Measurements from ENCODE around the gene BTLA.
"Not testable (repeated sequence)": the region's sequence is repeated elsewhere in the genome, so short reads cannot be mapped to it uniquely, and the experiment has no call there.

Gene BTLA, protein sequence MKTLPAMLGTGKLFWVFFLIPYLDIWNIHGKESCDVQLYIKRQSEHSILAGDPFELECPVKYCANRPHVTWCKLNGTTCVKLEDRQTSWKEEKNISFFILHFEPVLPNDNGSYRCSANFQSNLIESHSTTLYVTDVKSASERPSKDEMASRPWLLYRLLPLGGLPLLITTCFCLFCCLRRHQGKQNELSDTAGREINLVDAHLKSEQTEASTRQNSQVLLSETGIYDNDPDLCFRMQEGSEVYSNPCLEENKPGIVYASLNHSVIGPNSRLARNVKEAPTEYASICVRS

DNA sequence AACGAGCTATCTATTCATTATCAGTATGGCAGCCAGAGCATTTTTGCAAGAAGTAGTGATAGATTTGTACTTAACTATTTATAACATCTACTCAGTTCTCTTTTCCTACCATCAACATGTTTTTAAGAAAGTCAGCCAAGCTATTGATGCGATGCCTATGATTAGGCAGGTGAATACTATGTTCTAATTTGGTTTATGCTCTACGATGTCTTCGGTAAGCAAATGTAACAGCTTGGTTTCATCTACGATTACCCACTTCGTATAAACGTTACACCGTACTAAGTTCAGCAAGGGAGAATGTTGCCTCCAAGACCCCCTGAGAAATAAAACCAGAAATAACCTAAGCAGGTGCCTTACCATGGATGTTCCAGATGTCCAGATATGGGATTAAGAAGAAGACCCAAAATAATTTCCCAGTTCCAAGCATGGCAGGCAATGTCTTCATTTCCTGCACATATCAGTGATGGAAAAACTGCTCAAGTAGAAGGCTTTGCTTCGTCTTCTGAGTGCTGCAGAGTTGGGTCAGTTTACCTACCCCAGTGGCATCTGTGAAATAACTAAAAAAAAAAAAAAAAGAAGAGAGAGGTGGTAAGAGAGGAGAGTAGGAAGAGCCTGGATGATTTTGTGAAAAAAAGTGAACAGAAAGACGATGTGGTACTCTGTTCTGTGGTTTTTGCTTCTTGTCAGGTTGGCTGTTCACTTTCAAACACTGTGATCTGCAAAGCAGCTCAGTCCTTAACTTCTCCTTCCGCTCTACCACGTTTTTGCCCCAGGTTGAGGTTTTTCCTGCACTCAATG, at the start of gene BTLA:
Gene BTLA (minus strand): TSS at position 559 of the 798 bp plus-strand sequence. CDS start 114 bp downstream, at position 445.
- peaks cover 34 to 48% of the 10 kb centered on the region in 2 donors for H3K36me3 Mint-ChIP-seq
- no peaks in the 10 kb centered on the region for H3K27me3 Mint-ChIP-seq
- H3K27ac Mint-ChIP-seq = peak within 1 kb of the TSS; percentile 99
- DNase-seq (no peak), ATAC-seq (replicated peaks) (peak; percentile 75 to 77)
- H3K9me3 Mint-ChIP-seq = peaks cover 4% of the 10 kb centered on the region in 2 donors
- peaks cover 39 to 64% of the 10 kb centered on the region in 2 donors for H3K4me1 Mint-ChIP-seq
- peak within 1 kb of the TSS; percentile 92 to 98 for H3K4me3 Mint-ChIP-seq

- Mint-ChIP-seq H3K9me3 (no peaks in the 10 kb centered on the region), H3K4me3 (no peak overlapping the region), H3K27me3 (no peaks in the 10 kb centered on the region), H3K36me3 (peaks cover 17 to 30% of the 10 kb centered on the region in 2 donors), H3K4me1 (peaks cover 1 to 4% of the 10 kb centered on the region in 2 donors), H3K27ac (no peak overlapping the region)
- DNase-seq = no peak
- no peak for ATAC-seq (replicated peaks)
Measured at GRCh38 chr3:112546216-112546759, 47.0 kb upstream of the BTLA start.

GRCh38 chr3:112539825-112540650, 40.8 kb upstream of the BTLA start:
- peaks cover 0 to 2% of the 10 kb centered on the region in 2 donors for H3K9me3 Mint-ChIP-seq
- H3K4me1 Mint-ChIP-seq = peaks cover 14 to 21% of the 10 kb centered on the region in 2 donors
- peaks cover 39 to 56% of the 10 kb centered on the region in 2 donors for H3K36me3 Mint-ChIP-seq
- no peaks in the 10 kb centered on the region for H3K27me3 Mint-ChIP-seq
- no peak overlapping the region for H3K4me3 Mint-ChIP-seq
- H3K27ac Mint-ChIP-seq = peak overlapping the region; percentile 57
- ATAC-seq (replicated peaks) (peak; percentile 93 to 97), DNase-seq (no peak)

GRCh38 chr3:112531358-112531781, 32.1 kb upstream of the BTLA start:
- H3K4me1 Mint-ChIP-seq = peaks cover 0 to 5% of the 10 kb centered on the region in 2 donors
- no peak overlapping the region for H3K4me3 Mint-ChIP-seq
- H3K9me3 Mint-ChIP-seq = no peaks in the 10 kb centered on the region
- no peak overlapping the region for H3K27ac Mint-ChIP-seq
- H3K36me3 Mint-ChIP-seq = peaks cover 25 to 39% of the 10 kb centered on the region in 2 donors
- peak in 1 of 2 donors; percentile 29 for ATAC-seq (replicated peaks)
- no peaks in the 10 kb centered on the region for H3K27me3 Mint-ChIP-seq
- no peak for DNase-seq

DNA sequence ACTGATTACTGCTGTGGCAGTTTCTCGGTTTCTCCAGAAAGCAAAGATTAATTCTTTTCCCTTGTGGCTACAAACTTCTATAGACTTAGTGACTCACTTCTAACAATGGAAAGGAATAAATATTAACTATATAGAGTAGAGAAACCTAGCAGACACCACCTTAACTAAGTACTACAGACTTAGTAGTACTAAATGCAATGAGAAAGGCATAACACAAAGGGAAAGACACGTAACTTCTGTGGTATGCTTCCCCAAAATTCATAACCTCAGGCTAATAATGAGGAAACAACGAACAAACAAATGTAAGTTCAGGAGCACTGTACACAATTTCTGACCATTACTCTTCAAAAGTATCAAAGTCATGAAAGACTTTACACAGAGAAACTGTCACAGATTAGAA, 31.3 kb upstream of the BTLA start:
- H3K9me3 Mint-ChIP-seq = no peaks in the 10 kb centered on the region
- peaks cover 22 to 33% of the 10 kb centered on the region in 2 donors for H3K36me3 Mint-ChIP-seq
- ATAC-seq (replicated peaks) (no peak), DNase-seq (no peak)
- no peak overlapping the region for H3K4me3 Mint-ChIP-seq
- no peaks in the 10 kb centered on the region for H3K27me3 Mint-ChIP-seq
- H3K27ac Mint-ChIP-seq = no peak overlapping the region
- peaks cover 0 to 5% of the 10 kb centered on the region in 2 donors for H3K4me1 Mint-ChIP-seq

GRCh38 chr3:112524127-112524526, 24.9 kb upstream of the BTLA start:
- H3K27me3 Mint-ChIP-seq; H3K27ac Mint-ChIP-seq; H3K9me3 Mint-ChIP-seq; DNase-seq; ATAC-seq (replicated peaks); H3K4me3 Mint-ChIP-seq: not testable (repeated sequence)
- Mint-ChIP-seq H3K4me1 (peaks cover 4 to 17% of the 10 kb centered on the region in 2 donors), H3K36me3 (peaks cover 18 to 38% of the 10 kb centered on the region in 2 donors)

DNA sequence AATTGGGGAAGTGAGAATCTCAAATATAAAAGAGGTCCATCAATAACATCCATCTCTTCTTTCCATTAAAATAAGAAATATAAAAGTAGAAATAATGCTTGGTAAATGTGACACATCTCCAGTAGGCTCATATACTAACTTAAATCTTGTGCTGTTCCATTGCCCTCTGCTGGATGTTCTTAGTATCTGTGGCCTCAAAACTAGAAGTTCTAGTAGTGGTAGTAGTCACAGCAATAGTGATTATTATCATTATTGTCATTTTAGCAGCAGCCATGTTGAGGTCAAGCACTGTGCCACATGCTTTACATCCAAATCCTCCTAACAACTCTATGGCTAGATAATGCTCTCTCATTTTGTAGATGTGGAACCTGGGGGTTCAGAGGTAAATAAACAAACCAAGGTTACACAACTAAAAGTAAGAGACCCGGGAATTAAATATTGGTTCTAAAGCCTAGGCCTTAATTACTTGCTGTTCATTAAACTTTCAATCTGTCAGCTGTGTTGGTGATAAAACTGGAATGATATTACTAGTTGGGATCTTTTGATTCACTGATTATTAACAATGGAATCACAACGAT, 20.2 kb upstream of the BTLA start:
- DNase-seq (no peak), ATAC-seq (replicated peaks) (peak; percentile 76 to 82)
- no peaks in the 10 kb centered on the region for H3K27me3 Mint-ChIP-seq
- peaks cover 7 to 20% of the 10 kb centered on the region in 2 donors for H3K4me1 Mint-ChIP-seq
- H3K4me3 Mint-ChIP-seq = no peak overlapping the region
- peak overlapping the region; percentile 90 for H3K27ac Mint-ChIP-seq
- peaks cover 22 to 42% of the 10 kb centered on the region in 2 donors for H3K36me3 Mint-ChIP-seq
- H3K9me3 Mint-ChIP-seq = peaks cover 2 to 3% of the 10 kb centered on the region in 2 donors

DNA sequence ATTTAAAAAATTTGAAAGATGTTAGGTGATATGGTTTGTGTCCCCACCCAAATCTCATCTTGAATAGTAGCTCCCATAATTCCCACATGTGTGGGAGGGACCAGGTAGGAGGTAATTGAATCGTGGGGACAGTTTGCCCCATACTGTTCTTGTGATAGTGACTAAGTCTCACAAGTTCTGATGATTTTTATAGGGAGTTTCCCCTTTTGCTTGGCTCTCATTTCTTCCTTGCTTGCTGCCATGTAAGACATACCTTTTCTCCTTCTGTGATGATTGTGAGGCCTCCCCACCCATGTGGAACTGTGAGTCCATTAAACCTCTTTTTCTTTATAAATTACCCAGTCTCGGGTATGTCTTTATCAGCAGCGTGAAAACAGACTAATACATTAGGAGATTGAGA, 19.7 kb upstream of the BTLA start:
- H3K27me3 Mint-ChIP-seq = not testable (repeated sequence)
- ATAC-seq (replicated peaks) = peak; percentile 40 to 47
- H3K27ac Mint-ChIP-seq = peak overlapping the region; percentile 90

GRCh38 chr3:112514527-112515128, 15.4 kb upstream of the BTLA start:
- no peak for DNase-seq
- Mint-ChIP-seq H3K36me3 (peaks cover 12 to 23% of the 10 kb centered on the region in 2 donors), H3K27me3 (no peaks in the 10 kb centered on the region), H3K27ac (peak overlapping the region; percentile 69), H3K9me3 (peaks cover 2 to 3% of the 10 kb centered on the region in 2 donors), H3K4me1 (peaks cover 6 to 23% of the 10 kb centered on the region in 2 donors), H3K4me3 (peak overlapping the region; percentile 29 to 32)
- peak; percentile 99 for ATAC-seq (replicated peaks)

More for the DNA sequence above, 19.7 kb upstream of the BTLA start:
- not testable (repeated sequence) for H3K9me3 Mint-ChIP-seq, DNase-seq, H3K4me3 Mint-ChIP-seq
- H3K4me1 Mint-ChIP-seq = peaks cover 6 to 22% of the 10 kb centered on the region in 2 donors
- H3K36me3 Mint-ChIP-seq = peaks cover 18 to 37% of the 10 kb centered on the region in 2 donors

DNA sequence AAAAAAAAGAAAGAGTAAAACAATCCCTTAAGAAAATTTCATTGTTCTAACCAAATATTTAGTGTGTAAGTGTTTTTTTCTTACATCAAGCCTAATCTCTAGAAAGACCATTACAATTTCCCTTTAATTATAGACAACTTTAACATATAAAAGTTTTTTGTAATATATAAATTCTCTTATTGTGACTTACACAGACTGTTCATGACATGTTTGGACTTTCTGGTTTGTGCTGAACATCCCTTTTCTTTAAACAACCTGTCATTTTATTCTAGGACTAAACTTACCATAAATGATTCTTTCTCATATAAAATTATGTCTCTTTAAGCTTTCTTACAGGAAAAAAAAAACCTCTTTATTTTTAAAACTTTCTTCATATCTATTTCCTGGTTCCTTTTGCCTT, 13.0 kb upstream of the BTLA start:
- H3K9me3 Mint-ChIP-seq = peaks cover 4 to 5% of the 10 kb centered on the region in 2 donors
- ATAC-seq (replicated peaks) (no peak), DNase-seq (no peak)
- H3K4me3 Mint-ChIP-seq = no peak overlapping the region
- H3K4me1 Mint-ChIP-seq = peaks cover 14 to 34% of the 10 kb centered on the region in 2 donors
- H3K27ac Mint-ChIP-seq = no peak overlapping the region
- H3K27me3 Mint-ChIP-seq = no peaks in the 10 kb centered on the region
- peaks cover 13 to 22% of the 10 kb centered on the region in 2 donors for H3K36me3 Mint-ChIP-seq

DNA sequence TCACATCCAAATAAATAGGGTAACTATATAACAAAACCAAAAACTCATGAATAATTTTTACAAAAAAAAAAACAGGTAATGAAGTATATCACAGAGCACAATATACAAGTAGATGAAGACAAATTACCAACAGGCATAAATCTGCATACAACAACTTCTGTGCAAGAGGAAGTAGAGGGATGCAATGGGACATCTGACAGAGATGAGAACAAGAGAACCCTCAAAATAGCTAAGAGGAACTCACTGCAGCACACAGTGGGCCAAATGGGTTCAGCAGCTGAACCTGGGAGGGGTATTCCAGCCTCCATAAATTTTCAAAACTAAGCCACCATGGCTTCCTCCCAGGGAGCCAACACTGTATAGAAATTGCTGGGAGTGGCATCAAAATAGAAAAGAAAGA, 9.6 kb upstream of the BTLA start:
- peaks cover 38 to 62% of the 10 kb centered on the region in 2 donors for H3K4me1 Mint-ChIP-seq
- no peaks in the 10 kb centered on the region for H3K27me3 Mint-ChIP-seq
- peak overlapping the region; percentile 71 to 75 for H3K4me3 Mint-ChIP-seq
- peak; percentile 53 to 56 for ATAC-seq (replicated peaks)
- DNase-seq = no peak
- H3K9me3 Mint-ChIP-seq = peaks cover 4 to 5% of the 10 kb centered on the region in 2 donors
- H3K27ac Mint-ChIP-seq = peak overlapping the region; percentile 96
- H3K36me3 Mint-ChIP-seq = peaks cover 10 to 14% of the 10 kb centered on the region in 2 donors

- ATAC-seq (replicated peaks) = no peak
- no peaks in the 10 kb centered on the region for H3K27me3 Mint-ChIP-seq
- peaks cover 4 to 5% of the 10 kb centered on the region in 2 donors for H3K9me3 Mint-ChIP-seq
- peak overlapping the region; percentile 33 to 50 for H3K4me3 Mint-ChIP-seq
- no peak for DNase-seq
- peaks cover 10 to 14% of the 10 kb centered on the region in 2 donors for H3K36me3 Mint-ChIP-seq
- H3K27ac Mint-ChIP-seq = peak overlapping the region; percentile 86
- H3K4me1 Mint-ChIP-seq = peaks cover 44 to 68% of the 10 kb centered on the region in 2 donors
Measured at GRCh38 chr3:112508261-112508660, 9.0 kb upstream of the BTLA start.

DNA sequence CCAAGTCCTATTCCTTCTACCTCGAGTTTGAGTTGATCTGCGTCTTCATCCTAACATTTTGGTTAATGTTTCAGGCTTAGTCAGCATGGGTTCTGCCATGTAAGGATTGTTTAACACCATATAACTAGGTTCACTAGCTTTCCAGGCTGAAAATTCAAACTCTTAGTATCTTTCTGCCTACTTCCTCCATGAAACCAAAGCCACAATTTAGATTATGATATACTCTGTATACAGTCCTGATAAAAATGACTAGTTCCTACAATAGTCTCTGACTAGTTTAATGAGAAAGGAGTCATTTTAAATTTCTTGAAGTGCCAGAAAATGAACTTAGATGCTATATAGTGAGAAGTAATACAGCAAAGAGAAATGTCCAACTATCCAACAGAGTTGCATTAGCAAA, 6.6 kb upstream of the BTLA start:
- H3K9me3 Mint-ChIP-seq = peaks cover 4 to 5% of the 10 kb centered on the region in 2 donors
- H3K36me3 Mint-ChIP-seq = peaks cover 5 to 11% of the 10 kb centered on the region in 2 donors
- DNase-seq (no peak), ATAC-seq (replicated peaks) (peak; percentile 66 to 72)
- H3K4me3 Mint-ChIP-seq = no peak overlapping the region
- peaks cover 52 to 81% of the 10 kb centered on the region in 2 donors for H3K4me1 Mint-ChIP-seq
- H3K27me3 Mint-ChIP-seq = no peaks in the 10 kb centered on the region
- peak overlapping the region; percentile 91 for H3K27ac Mint-ChIP-seq
